Stimulated activated naive CD8-positive, alpha-beta T cell treated with anti-CD3 and anti-CD28 coated beads, Interleukin-15, Interleukin-2, amounts not matched to agents 100 ng/mL and 50 ng/mL, for 24 hours (primary cell): Measurements from ENCODE around the gene ITGA3.
A peak's percentile ranks its signal among the peaks of the same experiment; 100 is the strongest.

Experiments used
- H3K27ac Mint-ChIP-seq: one replicate; pipeline ENCODE4 v1.8.0; 2021; ENCODE audit warnings: mild to moderate bottlenecking, mixed read lengths
- H3K27me3 Mint-ChIP-seq: one replicate; pipeline ENCODE4 v1.8.0; 2021; ENCODE audit warnings: mixed read lengths
- H3K36me3 Mint-ChIP-seq: one replicate; pipeline ENCODE4 v1.8.0; 2021; ENCODE audit warnings: low read depth, mixed read lengths
- H3K4me1 Mint-ChIP-seq: one replicate; pipeline ENCODE4 v1.8.0; 2021; ENCODE audit warnings: low read depth, mixed read lengths
- H3K4me3 Mint-ChIP-seq: one replicate; pipeline ENCODE4 v1.8.0; 2021; ENCODE audit warnings: mild to moderate bottlenecking, mixed read lengths
- H3K9me3 Mint-ChIP-seq: one replicate; pipeline ENCODE4 v1.8.0; 2021; ENCODE audit warnings: mixed read lengths

The ITGA3 gene

DNA sequence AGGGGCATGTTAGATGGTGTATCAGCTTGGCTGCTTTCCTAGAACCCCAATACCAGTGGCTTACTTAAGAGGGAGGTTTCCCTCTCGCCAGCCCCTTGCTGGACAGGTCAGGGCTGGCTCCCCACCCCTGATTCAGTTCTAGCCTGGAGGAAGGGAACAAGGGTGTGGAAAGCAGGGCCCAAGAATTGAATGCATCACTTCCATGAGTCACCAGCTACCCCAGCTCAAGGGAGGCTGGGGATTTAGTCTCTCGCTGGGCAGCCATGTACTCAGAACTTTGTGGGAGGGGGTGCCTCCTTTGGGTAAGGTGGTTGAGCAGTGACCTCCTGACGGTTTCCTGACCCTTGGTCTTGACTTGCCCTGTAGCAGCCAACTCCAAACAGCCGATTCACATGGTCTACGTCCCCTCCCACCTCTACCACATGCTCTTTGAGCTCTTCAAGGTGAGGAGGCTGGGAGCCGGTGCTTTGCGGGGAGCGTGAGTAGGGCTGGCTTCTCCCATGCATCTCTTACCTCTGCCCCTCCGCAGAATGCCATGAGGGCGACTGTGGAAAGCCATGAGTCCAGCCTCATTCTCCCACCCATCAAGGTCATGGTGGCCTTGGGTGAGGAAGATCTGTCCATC is 52.0 kb downstream of the ITGA3 start:
- H3K27ac Mint-ChIP-seq = no peak overlapping the region

DNA sequence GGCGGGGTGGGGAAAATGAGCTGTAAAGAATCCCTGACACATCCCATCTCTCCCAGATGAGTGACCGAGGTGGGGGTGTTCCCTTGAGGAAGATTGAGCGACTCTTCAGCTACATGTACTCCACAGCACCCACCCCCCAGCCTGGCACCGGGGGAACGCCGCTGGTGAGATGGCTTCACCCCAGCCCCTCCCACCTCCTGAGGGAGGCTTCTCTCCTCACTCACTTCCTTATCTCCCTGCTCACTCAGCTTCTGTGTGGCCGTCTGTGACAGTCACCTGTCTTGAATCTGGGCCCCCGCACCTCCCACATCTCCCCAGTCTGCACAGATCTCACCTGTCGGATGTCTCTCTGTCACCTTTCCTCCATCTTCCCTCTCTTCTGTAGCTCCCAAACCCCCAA is 52.6 kb downstream of the ITGA3 start:
- H3K4me1 Mint-ChIP-seq = no peaks in the 10 kb centered on the region
- H3K9me3 Mint-ChIP-seq = no peaks in the 10 kb centered on the region
- no peak overlapping the region for H3K27ac Mint-ChIP-seq
- no peaks in the 10 kb centered on the region for H3K27me3 Mint-ChIP-seq
- no peak overlapping the region for H3K4me3 Mint-ChIP-seq
- no peaks in the 10 kb centered on the region for H3K36me3 Mint-ChIP-seq

More for the DNA sequence above, 52.0 kb downstream of the ITGA3 start:
- Mint-ChIP-seq H3K4me1 (no peaks in the 10 kb centered on the region), H3K4me3 (no peak overlapping the region), H3K36me3 (no peaks in the 10 kb centered on the region), H3K27me3 (no peaks in the 10 kb centered on the region), H3K9me3 (no peaks in the 10 kb centered on the region)

GRCh38 chr17:50109207-50109606 is 53.3 kb downstream of the ITGA3 start:
- no peaks in the 10 kb centered on the region for H3K4me1 Mint-ChIP-seq
- H3K36me3 Mint-ChIP-seq = no peaks in the 10 kb centered on the region
- no peaks in the 10 kb centered on the region for H3K9me3 Mint-ChIP-seq
- no peak overlapping the region for H3K4me3 Mint-ChIP-seq
- H3K27me3 Mint-ChIP-seq = no peaks in the 10 kb centered on the region
- no peak overlapping the region for H3K27ac Mint-ChIP-seq

DNA sequence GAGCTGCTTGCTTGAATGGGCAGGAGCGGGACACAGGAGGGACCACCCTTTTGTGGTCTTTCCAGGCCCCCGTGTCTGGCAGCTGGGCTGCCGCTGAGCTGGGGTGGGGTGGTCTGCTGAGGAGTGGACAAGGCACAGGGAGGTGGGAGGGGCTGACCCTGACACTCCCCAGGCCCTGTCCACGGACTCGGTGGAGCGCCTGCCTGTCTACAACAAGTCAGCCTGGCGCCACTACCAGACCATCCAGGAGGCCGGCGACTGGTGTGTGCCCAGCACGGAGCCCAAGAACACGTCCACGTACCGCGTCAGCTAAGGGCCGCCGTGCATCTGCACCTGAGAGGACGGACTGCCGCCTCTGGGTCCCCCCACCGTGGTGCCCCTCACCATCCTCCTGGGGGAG is 53.9 kb downstream of the ITGA3 start:
- no peaks in the 10 kb centered on the region for H3K9me3 Mint-ChIP-seq
- no peaks in the 10 kb centered on the region for H3K4me1 Mint-ChIP-seq
- H3K4me3 Mint-ChIP-seq = no peak overlapping the region
- H3K27me3 Mint-ChIP-seq = peaks cover under 1% of the 10 kb centered on the region
- H3K27ac Mint-ChIP-seq = no peak overlapping the region
- H3K36me3 Mint-ChIP-seq = no peaks in the 10 kb centered on the region

DNA sequence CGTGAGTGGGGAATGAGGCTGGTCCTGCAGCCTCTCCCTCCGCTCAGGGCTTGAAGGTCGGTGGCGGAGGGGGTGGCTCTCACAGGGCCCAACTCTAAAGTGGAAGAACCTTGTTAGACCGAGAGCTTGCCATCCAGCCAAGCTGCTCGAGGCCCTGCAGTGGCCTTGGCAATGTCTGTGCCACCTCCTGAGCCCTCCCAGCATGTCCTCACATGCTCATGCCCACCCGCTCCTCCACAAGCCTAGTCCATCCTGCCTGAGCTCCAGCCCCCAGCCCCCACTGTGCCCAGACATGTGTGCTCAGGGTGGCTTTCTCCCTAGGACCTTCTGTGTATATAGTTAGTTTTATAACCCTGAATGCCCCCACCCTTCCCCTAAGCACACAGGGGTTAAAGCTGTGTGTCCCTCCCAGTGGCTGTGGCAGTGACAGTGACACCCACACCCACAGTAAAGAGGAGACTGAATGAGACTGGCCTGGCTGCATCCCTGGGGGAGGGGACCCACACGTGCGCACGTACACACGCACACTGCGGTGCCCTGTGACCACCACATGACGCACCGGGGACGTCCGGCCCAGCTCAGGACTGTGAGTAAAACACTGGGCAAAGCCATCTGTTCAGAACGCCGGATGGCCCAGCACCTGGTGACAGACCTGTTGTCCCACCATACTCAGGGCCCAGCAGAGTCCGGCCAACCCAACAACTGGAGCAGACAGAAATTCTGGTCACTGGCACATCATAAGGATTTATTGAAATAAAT is 54.9 kb downstream of the ITGA3 start:
- Mint-ChIP-seq H3K27ac (no peak overlapping the region), H3K4me3 (no peak overlapping the region), H3K9me3 (no peaks in the 10 kb centered on the region), H3K27me3 (peaks cover 7% of the 10 kb centered on the region), H3K4me1 (no peaks in the 10 kb centered on the region), H3K36me3 (no peaks in the 10 kb centered on the region)

GRCh38 chr17:50111673-50112655 is 56.1 kb downstream of the ITGA3 start:
- H3K36me3 Mint-ChIP-seq = no peaks in the 10 kb centered on the region
- H3K27me3 Mint-ChIP-seq = peaks cover 13% of the 10 kb centered on the region
- H3K27ac Mint-ChIP-seq = no peak overlapping the region
- peaks cover 5% of the 10 kb centered on the region for H3K4me1 Mint-ChIP-seq
- H3K4me3 Mint-ChIP-seq = no peak overlapping the region
- H3K9me3 Mint-ChIP-seq = no peaks in the 10 kb centered on the region

DNA sequence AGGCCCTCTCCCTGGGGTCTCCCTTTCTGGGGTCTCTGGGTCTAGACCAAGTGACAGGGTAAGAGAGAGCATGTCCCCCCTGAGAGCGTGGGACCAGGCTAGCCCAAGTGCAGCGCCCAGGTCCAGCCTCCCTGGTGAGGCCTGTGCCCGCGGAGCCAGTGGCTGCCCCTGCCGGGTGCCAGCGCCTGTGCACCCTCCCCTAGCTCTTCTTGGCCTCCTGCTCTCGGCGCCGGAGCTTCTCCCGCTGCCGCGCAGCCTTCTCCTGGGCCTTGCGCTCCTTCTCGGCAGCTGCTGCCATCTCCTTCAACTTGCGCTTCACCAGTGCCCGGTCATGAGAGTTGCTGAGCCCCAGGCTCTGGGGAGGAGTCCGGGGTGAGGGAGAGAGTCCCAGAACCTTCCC is 56.8 kb downstream of the ITGA3 start:
- H3K27ac Mint-ChIP-seq = no peak overlapping the region
- no peaks in the 10 kb centered on the region for H3K36me3 Mint-ChIP-seq
- no peak overlapping the region for H3K4me3 Mint-ChIP-seq
- no peaks in the 10 kb centered on the region for H3K9me3 Mint-ChIP-seq
- peaks cover 8% of the 10 kb centered on the region for H3K4me1 Mint-ChIP-seq
- H3K27me3 Mint-ChIP-seq = peaks cover 16% of the 10 kb centered on the region

DNA sequence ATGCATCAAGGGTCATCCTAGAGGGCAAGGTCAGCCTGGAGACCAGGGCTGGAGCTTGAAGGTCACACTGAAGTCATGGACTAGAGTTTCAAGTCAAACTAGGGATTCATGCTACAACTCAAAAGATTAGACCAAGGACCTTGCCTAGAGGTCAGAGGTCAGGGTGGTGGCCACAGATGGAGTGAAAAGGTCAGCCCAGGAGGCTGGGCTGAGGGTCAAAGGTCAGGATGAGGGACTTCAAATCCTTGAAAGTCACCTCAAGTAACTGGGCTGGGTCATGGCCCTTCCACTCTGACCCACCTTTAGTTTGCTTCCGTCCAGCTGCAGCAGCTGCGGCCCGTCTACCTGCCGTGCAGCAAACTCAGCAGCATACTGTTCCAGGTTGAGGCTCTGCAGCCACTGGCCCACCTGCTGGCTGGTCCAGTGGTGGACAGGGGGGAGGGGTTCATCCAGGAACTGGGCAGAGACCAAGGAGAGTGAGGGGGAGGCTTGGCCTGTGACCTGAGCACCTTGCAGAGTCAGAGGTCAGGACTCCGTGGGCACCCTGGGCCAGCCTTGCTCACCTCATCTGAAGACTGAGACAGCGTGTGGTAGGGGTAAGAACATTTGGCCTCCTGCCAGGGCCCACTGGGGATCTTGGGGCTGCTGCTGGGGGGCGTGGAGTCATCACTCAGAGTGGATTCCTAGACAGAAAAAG is 57.9 kb downstream of the ITGA3 start:
- Mint-ChIP-seq H3K36me3 (no peaks in the 10 kb centered on the region), H3K27ac (no peak overlapping the region), H3K4me3 (no peak overlapping the region), H3K27me3 (peaks cover 25% of the 10 kb centered on the region), H3K9me3 (no peaks in the 10 kb centered on the region), H3K4me1 (peaks cover 8% of the 10 kb centered on the region)

DNA sequence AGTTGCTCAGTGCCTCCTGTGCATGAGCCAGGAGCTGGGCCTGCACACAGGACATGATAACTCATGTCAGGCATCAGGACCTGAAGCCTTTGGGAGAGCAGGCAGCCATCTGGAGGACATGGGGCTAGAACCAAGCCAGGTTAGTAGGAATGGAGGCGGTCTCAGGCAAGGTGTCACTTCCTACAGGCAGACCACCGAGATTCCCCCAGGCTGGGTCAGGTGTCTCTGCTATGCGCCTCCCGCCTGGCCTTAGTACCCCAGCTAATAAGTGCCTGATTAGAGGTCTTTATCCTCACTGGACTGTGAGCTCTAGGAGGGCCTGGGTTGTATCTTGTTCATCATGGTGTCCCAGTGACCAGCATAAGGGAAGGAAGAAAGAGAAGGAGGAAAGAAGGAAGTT is 58.5 kb downstream of the ITGA3 start:
- H3K4me1 Mint-ChIP-seq = peaks cover 8% of the 10 kb centered on the region
- no peak overlapping the region for H3K4me3 Mint-ChIP-seq
- H3K9me3 Mint-ChIP-seq = no peaks in the 10 kb centered on the region
- no peak overlapping the region for H3K27ac Mint-ChIP-seq
- no peaks in the 10 kb centered on the region for H3K36me3 Mint-ChIP-seq
- peaks cover 25% of the 10 kb centered on the region for H3K27me3 Mint-ChIP-seq

- no peaks in the 10 kb centered on the region for H3K9me3 Mint-ChIP-seq
- no peak overlapping the region for H3K27ac Mint-ChIP-seq
- no peaks in the 10 kb centered on the region for H3K36me3 Mint-ChIP-seq
- peaks cover 8% of the 10 kb centered on the region for H3K4me1 Mint-ChIP-seq
- peaks cover 29% of the 10 kb centered on the region for H3K27me3 Mint-ChIP-seq
- no peak overlapping the region for H3K4me3 Mint-ChIP-seq
Measured at GRCh38 chr17:50114849-50115357, 59.0 kb downstream of the ITGA3 start.

- H3K4me3 Mint-ChIP-seq = no peak overlapping the region
Measured at GRCh38 chr17:50115756-50116155, 59.8 kb downstream of the ITGA3 start.

DNA sequence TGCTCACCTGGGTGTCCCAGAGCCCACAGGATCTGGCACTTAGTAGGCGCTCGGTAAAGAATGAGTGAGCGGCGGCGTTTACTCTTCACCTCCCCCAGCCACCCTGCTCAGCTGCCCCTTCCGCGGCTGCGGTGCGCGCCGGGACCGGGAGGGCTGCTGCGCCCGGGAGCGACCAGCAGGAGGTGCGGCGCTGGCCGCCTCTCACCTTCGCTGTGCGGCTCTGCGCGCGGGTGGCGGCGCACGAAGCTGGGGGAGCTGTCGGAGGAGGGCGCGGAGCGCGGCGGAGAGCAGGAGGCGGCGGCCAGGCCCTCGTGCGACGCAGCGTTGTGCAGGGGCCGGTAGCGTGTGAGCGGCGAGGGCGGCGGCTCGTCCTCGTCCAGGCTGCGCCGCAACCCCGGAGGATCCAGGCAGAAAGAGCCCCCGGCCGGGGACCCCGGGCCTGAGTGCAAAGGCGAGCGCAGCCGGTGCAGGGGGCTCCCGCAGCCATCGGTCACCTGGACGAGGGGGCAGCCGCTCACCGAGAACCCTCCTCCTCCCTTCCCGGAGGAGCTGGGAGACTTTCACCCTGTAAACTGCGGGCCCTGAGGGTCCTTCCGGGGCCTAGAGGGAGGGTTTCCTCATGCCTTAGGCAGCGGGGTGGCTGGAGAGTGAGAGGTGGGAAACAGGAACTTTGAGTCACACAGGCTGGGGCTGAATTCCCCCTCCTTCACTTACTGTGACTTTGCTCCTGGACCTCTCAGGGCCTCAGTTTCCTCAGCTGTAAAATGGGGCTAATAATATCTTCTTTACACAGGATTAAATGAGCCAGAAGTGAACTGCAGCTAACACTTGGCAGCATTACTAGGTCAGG is 61.5 kb downstream of the ITGA3 start:
- no peak overlapping the region for H3K27ac Mint-ChIP-seq
- peaks cover 39% of the 10 kb centered on the region for H3K27me3 Mint-ChIP-seq
- H3K9me3 Mint-ChIP-seq = no peaks in the 10 kb centered on the region
- H3K36me3 Mint-ChIP-seq = no peaks in the 10 kb centered on the region
- peak overlapping the region; percentile 49 for H3K4me3 Mint-ChIP-seq
- H3K4me1 Mint-ChIP-seq = peaks cover 8% of the 10 kb centered on the region

More at GRCh38 chr17:50115756-50116155, 59.8 kb downstream of the ITGA3 start:
- Mint-ChIP-seq H3K27ac (no peak overlapping the region), H3K27me3 (peaks cover 37% of the 10 kb centered on the region), H3K36me3 (no peaks in the 10 kb centered on the region), H3K9me3 (no peaks in the 10 kb centered on the region), H3K4me1 (peaks cover 8% of the 10 kb centered on the region)

DNA sequence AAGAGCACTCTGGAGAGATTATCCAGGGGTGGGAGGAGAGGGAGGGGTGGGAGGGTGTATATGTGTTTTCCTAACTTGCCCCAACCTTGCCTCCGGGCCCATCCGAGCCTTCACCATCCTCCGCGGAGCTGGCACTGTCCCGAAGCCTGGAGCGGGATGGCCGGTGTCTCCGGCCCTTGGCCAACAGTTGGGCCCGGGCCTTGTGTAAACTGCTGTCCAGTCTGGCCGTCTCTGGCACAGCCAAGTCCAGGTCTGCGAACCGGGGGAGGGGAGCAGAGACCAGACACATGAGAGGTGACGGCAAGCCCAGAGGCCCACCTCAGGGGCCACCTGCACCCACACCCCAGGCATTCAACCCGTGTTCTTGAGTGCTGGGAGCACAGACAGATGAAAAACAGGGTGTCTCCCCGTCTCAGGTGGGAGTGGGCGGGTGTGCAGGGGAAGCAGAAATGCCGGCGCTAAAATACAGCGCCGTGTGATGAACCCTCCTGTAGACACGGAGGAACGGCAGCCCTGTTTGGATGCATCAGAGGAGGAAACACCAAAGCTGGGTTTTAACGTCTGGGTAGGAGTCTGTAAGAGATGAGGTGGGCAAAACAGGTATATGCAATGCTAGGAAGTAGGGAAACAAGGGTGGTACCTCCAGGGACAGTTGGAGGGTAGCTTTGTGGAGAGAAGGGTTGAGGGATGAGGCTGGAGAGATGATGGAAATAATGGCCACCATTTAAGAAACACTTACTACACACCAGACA is 62.3 kb downstream of the ITGA3 start:
- no peaks in the 10 kb centered on the region for H3K9me3 Mint-ChIP-seq
- H3K4me3 Mint-ChIP-seq = no peak overlapping the region
- H3K36me3 Mint-ChIP-seq = no peaks in the 10 kb centered on the region
- peaks cover 8% of the 10 kb centered on the region for H3K4me1 Mint-ChIP-seq
- peaks cover 39% of the 10 kb centered on the region for H3K27me3 Mint-ChIP-seq
- H3K27ac Mint-ChIP-seq = no peak overlapping the region
